OCI-LY7 (cell line): ENCODE data around the gene SRY.
"Not testable (repeated sequence)": the region's sequence is repeated elsewhere in the genome, so short reads cannot be mapped to it uniquely, and the experiment has no call there.

Source experiments
- CTCF ChIP-seq: fragments of 200-600 bp; sonication (generic); conservative IDR thresholded peaks from 2 replicates; pipeline ENCODE4 v1.5.1; 2014; ENCODE audit warnings: mild to moderate bottlenecking, antibody characterized with exemption, low read length, moderate library complexity, mixed read lengths
- EZH2phosphoT487 ChIP-seq: fragments of 200-600 bp; sonication (generic); IDR thresholded peaks from 2 replicates; pipeline ENCODE4 v1.6.1; 2018; ENCODE audit warnings: low read depth, borderline replicate concordance, mild to moderate bottlenecking, mixed run types, antibody characterized with exemption, low read length, moderate library complexity, mixed read lengths

GRCh38 chrY:2817146-2817896, 29.8 kb upstream of the SRY start:
- not testable (repeated sequence) for TF ChIP-seq CTCF, EZH2phosphoT487
